GM18502 (cell line): Measurements from ENCODE around the gene KIF6.

Experiments
- ATAC-seq: cut with Tn5 transposase; IDR thresholded peaks from one replicate; pipeline ENCODE4 v1.9.1; 2021; ENCODE audit warnings: mild to moderate bottlenecking; ENCODE audit not compliant: unreplicated experiment, poor library complexity

Gene KIF6

DNA sequence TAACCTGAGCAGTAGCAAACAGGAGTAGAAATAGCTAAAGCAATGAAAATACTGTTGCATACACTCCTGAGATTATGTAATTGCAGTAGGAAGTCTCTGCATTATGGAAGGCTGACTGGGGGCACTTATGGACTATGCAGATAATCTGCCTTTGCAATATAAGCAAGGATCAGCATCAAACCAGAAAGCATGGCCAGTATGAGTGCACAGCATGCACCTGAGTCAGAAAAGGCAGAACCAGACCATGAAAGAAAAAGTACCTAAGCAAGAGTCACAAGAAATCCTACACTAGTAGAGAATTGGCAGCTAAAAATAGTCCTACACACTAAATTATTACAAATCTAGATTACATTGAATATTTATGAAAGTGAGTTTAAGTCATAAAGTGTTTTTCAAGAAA is 164.3 kb downstream of the KIF6 start:
- no peak for ATAC-seq

DNA sequence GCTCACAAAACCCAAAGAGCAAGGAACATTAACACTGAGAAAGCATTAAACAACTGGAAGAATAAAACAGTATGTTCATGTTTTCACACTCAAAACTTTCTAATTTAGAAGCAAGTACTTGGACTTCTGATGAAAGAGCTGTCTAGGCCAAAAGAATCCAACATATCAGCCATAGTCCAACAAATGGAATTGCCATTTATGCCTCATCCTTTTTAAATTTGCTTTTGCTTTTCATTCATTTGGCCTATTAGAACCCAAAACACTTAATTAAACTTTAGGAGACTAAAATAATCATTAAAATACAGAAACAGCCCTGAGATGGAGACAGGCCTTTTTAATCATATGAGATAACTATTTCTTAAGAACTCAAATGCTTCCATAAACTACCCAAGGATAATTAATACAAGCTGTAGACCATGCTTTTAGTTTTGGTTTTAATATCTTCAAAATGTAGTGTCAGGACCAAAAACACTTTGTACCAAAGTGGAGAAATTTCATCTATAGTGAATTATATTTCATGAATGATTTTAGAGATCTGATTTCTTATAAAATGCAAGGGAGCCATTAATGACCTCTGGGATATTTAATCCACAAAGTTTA is 166.5 kb downstream of the KIF6 start:
- ATAC-seq = no peak

DNA sequence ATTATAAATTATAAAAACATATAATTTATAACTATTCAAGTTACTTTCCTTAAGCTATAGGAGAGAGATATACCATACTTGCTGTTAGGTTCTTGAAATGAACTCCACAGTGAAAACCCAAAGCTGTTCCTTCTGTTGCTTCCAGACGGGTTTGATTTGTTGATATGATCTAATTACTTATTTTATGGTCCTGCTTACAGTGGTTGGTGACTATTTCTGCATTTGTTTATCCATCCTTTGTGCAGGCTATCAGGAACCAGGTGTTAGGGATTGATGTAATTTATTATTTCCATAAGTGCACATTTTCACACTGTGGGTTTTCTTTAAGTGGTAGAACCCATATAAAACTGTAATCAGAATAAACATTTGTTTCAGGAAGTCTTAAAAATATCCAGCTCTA is 167.1 kb downstream of the KIF6 start:
- no peak for ATAC-seq

DNA sequence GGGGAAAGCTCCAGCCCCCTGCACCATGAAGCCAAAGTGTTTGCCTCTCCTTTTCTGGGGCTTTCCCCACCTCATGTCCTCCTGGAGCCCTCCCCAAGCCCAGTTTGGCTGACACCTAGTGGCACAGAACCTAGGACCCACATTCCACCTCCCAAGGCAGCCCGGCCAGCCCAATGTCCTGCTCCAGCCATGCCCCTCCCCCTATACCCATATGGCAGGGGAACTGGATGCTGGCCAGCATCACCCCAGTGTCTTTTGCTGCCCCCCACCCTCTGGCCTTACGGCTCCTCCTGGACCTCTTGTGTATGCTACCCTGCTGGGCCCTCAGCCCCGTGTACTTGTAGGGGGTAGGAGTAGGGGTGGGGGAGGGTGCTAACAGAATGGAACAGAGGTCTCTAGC is 170.1 kb downstream of the KIF6 start:
- no peak for ATAC-seq

DNA sequence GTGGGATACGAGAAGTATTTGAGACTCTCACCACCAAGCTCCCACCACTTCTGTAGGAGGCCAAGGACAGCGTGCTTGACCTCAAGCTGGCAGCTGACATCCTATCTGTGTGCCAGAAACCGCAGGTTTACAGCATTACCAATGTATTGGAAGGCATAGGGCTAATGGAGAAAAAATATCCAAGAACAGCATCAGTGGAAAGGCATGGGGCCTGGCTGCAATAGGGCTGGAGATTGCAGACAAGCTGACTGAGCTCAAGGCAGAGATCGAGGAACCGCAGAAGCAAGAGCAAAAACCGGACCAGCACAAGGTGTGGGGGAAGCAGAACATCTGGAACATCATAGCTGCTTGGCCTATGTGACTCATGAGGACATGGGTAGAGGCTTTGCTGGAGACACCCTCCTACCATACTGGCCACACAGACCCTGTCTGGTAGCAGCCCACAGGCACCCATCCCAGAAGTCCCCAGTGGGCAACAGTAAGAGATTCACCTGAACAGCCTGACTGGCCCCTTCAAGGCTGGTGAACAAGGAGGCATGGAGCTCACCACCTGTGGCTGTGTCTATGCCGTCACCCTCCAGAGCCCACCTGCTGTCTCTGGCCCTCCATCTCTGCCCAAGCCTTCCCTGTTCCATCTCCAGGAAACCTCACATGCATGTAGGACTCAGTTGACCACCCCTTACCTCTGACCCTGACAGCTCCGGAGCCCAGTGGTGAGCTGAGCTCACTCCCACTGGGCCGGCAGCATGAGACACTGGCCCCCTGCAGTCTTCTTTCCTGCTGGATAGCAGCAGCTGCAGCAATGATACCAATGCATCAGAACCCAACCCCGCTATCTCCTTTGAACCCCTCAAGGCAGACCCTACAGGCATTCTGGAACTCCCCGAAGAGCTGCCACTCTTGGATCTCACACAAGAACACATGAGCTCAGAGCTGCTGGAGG is 171.1 kb downstream of the KIF6 start:
- no peak for ATAC-seq

DNA sequence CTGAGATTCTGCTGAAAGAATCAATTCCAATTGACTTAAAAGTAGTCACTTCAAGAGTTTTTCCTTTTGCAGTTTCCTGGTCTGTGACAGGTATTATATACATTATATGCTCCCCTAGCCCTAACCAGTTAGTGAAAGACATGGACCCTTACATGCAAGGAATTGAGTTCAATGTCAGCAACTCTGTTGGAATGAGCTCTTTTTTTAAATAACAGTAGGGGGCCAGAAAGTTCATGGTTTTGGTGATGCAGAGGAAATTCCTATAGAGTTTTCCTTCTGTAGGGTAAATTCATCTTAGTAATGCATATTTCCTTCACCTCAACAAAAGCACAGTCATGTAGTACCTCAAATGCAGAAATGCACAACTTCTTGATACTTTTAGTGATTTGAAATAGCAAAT is 172.2 kb downstream of the KIF6 start:
- ATAC-seq = no peak

DNA sequence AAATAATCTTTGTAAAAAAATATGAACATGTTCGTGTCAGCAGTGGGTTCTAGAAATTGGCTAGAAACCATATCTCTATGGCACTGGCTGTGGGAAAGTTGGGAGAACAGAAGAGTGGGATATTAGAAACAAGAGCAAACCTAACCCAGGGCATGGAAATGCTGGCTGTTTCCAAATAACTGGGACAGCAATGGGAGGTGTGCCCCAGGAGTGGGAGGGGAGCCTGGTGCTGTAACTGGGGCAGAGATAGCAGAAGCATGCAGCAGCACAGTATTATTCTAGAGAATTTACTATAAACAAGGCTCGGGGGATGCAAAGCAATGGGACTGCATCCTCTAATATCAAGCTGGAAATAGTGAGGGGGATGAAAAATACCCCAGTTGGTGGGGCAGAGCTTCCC is 175.0 kb downstream of the KIF6 start:
- ATAC-seq = no peak

DNA sequence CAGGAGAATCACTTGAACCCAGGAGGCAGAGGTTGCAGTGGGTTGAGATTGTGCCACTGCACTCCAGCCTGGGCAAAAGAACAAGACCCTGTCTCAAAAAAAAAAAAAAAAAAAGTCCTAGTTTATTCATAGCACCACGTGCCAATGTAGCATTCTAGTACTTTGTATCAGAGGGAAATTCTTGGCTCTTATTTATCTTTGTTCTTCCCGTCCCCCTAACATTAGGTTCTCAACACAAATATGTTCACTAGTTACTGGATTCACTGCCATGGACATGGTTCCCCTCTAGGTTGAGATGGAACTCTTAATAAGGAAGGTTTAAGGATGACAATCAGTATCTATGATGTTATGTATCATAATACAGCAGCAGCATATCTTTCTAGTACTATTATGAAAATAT is 178.5 kb downstream of the KIF6 start:
- no peak for ATAC-seq

DNA sequence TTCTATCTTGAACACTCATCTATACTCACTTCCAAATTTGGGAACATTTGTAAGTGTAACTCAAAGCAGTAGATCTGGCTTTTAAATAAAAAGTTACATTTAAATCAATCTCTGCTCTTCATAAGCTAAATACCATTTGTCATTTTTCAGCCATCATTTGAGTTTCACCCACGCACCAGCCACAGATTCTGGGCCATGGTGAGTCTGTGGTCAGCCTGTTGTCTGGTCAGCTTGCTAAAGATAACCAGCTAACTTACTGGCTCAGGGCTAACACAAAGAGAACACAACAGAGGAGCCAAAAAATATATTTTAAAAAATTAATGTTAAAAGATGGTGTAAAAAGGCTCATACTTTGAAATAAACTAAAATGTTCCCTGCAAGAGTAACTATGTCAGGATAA is 181.3 kb downstream of the KIF6 start:
- no peak for ATAC-seq

DNA sequence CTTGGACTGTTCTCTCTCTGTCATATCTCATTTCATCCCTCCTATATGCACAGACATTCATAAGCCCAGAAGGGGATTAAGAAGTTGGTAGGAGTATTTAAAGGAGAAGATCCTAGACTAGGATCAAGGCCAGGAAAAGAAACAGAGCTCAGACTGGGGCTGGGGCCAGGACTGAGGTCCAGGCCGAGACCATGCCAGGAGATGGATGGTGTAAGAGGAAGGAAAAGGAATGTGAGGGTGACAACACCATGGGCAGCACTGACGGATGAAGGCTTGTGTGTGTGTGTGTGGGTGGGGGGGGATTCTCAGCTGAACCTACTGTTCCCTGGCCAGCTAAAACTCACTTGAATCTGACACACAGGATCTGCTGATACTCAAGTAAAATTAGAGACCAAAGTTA is 182.1 kb downstream of the KIF6 start:
- no peak for ATAC-seq

DNA sequence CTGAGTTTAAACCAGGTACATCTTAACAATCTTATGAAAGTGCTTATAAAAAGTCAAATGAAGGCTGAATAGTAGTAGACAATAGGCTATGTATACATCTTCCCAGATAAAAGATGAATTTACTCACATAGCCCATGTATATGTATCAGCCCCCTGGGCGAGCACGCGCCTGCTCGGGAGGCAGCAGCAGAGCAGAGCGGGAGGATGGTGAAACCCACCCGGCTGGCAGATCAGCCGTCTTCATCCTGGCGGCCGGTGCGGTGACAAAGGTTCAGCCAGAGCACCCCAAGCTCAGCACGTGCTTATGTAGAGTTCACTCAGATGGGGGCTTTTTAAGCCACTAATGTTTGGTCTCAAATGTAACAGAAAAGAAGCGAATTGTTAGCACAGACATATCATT is 184.8 kb downstream of the KIF6 start:
- ATAC-seq = no peak

DNA sequence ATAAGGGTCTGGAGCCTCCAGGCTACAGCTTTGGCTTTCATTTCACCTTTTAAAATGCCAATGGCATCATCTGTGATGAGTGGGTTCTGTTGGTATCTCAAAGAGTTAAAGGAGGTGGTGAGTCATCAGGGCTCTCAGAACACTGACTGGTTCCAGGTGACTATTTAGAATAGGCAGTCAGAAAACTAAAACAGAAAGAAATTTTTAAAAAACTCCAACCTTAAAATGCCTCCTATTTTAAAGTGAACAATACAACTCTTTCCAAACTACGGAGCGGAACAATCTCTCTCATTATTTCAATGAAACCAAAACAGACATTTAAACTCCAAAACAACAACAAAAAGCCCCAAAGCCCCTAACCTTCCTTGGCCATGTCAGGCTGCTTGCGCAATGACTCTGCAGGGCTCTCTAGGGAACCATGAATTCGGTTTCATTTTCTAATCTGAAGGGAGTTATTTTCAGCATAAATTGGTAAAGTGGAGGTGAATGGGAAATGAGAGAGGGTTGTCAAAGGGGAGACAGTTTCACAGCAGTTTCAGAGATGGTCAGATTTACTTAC is 194.9 kb downstream of the KIF6 start:
- peak; percentile 99 for ATAC-seq

DNA sequence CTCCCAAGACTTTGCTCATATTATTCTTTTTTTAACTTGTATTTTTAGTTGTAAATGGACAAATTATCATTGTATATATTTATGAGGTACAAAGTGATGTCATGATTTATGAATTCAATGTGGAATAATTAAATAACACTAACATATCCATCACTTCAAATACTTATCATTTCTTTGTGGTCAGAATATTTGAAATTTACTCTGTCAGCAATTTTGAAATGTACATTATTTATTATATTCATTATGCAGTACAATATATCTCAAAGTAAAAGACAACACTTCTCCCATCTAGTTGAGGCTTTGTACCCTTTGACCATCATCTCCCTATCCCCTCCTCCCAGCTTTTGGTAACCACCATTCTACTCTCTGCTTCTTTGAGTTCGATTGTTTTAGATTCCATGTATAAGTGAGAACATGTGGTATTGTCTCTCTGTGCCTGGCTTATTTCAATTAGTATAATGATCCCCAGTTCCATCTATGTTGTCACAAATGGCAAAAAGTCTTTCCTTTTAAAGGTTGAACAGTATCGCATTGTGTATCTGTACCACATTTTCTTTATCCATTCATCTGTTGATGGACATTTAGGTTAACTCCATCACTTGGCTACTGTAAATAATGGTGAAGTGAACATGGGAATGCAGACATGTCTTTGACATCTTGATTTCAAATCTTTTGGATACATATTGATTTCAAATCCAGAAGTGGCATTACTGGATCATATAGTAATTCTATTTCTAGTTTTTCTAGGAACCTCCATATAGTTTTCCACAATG is 197.2 kb downstream of the KIF6 start:
- no peak for ATAC-seq

DNA sequence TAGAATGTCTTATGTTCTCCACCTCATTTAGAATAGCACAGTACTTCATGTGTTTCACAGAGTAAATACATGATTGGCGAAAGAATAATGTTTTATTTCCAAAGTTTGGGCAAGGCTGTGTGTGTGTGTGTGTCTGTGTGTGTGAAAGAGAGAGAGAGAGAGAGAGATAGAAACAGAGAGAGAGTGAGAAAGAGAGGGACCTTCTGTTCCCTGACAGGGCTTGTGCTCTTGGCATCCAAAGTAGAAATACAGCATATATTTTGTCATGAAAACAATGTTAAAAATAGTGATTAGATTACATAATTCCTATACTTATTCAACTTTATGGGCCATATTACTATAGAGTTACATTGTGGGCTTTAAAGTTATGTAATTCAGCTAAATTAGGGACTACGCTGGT is 201.2 kb downstream of the KIF6 start:
- no peak for ATAC-seq

DNA sequence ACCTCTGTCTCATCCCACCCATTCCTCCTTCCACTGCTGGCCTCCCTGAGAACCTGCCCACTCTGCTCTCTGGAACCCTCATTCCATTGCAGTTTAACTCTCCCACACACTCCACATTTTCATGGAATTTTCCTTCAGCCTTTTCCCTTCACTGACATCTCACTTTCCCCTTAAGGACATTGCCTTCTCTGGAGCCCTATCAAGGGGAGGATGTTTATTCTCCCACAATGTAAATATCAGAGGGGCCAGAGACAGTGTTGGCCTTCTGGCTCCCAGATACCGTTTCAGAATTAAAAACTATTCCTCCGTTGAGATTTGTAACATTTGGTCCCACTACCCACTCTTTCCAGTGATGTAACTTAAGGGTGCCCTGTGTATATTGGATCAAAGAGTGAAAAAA is 203.2 kb downstream of the KIF6 start:
- ATAC-seq = no peak

DNA sequence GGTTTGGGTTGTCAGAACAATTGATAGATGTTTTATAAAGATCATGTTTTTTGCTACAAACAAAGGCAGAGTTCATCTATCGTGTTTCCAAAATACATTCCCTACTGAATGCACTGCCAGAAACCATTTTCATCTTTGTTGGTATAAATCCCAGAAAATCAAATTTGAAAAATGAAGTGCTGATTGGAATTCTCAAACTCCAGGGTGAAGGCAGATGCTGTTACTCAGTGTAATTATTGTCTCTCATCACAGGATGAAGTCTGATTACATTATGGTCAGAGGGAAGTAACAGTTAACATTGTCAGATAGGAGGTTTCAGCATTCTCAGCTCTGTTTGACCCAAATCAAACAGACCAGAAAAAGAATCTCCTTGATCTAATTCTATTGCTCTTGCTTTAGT is 204.3 kb downstream of the KIF6 start:
- ATAC-seq = no peak

DNA sequence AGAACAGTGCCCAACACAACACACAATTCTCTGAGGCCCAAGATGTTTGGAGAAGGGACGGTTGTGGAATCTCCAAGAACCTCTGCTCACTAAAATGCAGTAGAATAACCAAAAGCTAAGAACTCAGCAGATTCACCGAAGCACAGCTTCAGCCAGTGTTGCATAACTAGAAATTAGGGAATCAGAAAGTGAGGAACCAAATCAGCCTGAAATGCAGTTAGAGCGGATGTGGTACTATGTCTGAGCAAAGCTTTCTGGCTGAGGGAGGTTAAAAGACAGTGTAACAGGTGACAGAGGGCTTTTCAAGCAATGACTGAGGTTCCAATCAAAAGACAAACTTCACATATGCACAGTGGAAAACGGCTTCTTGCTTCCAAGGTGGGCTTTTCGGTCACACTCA is 204.8 kb downstream of the KIF6 start:
- ATAC-seq = no peak

DNA sequence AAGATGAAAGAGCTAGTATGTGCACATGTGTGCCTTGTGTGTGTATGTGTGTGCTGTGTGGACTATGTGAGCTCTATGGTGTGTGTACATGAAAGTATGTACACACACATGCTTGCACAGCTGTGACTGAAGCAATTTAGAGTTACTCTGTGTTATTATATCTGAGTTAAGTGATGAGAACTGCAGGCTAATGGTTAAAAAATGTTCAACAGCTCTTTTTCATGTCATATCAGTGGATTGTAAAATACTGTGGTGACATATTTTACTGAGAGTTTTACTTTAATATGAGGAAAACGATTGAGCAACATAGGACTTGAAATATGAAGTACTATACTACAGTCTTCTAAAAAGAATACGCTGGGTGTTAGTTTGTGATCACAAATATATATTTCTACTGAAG is 207.0 kb downstream of the KIF6 start:
- no peak for ATAC-seq

DNA sequence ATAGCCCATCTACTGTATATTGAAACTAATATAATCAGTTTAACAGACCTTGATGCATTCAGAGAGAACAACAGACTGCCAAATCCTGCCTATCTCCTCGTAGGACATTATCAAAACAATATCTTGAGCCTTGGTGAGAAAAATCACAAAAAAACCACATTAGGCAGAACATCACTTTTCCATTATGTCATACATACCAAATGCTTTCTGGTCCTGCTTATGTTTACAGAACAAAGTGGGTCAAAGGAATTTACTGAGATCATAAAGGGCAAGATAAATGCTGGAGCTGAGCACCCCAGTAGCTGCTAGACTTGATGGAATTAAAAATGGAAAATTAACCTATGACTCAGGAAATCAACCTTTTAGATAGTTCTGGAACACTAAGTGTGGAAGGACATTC is 207.5 kb downstream of the KIF6 start:
- no peak for ATAC-seq

DNA sequence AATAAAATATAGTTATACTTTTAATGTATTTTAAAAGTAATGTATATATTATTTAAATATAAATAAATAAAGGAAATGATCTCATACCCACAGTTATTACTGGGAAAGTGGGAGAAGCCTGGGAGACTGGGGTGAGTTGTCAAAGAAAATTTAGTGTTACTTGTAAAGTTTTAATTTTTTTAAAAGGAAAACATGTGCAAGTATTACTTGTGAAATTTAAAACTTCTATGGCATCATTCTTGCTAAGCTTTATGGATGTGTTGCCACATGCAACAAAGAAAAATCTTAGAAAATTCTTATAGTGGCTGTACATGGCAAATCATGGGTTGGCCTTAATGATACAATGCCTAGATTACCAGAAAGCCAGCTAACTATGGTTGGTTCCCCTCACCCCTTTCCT is 208.7 kb downstream of the KIF6 start:
- no peak for ATAC-seq

DNA sequence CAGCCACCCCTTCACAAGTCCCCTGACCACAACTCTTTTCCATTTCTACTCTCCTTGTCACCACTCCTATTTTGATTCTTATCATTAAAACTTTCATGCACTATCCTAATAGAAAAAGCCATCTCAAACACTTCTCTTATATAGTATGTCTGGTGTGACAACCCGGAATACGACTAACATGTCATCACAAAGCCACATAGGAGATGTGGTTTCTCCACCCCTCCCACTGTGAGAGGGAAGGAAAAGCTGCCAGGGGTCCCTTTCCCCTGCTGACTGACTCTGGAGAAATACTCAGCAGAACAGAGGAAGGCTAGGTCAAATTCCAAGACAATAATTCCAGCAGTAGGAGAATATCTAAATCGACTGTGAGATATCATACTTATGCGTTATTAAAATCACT is 209.7 kb downstream of the KIF6 start:
- no peak for ATAC-seq
